SK-N-SH (cell line): Measurements from ENCODE around the gene SCFD1. TPM values are rescaled to one million over a fixed set of nuclear protein-coding genes. Genes with fewer than 3 reads are reported as not detected.
"Not testable (repeated sequence)": the region's sequence is repeated elsewhere in the genome, so short reads cannot be mapped to it uniquely, and the experiment has no call there.

Source experiments
- CTCF ChIA-PET: fragments of 300-600, 350-600 bp; formaldehyde crosslinking; extraction: SDS; loops from one replicate; lab custom pipeline; 2021; lab: Yijun Ruan, JAX
- POLR2A ChIA-PET: fragments of 350-600 bp; sonication (Branson Sonifier 250); formaldehyde crosslinking; extraction: SDS; loops from one replicate; lab custom pipeline; 2020; ENCODE audit warnings: antibody characterized with exemption, inconsistent platforms; lab: Yijun Ruan, JAX
- DNase-seq: peaks from one replicate; pipeline ENCODE4 v3.0.0; 2012
- H2AFZ ChIP-seq: fragments of 200-600 bp; sonication (generic); 2 replicates; pipeline ENCODE4 v1.8.1; 2016; ENCODE audit warnings: antibody characterized with exemption, mild to moderate bottlenecking, low read depth
- H3F3A ChIP-seq: fragments of 200-600 bp; sonication (generic); replicated peaks from 2 replicates; pipeline ENCODE3; 2016; ENCODE audit warnings: antibody characterized with exemption, mild to moderate bottlenecking; ENCODE audit not compliant: insufficient read depth
- H3K27ac ChIP-seq, 2 experiments: fragments of 200-500 bp in 1 of 2; fragments of 200-600 bp in 1 of 2; sonication (Bioruptor generic) in 1 of 2; sonication (generic), shearing (Covaris generic) in 1 of 2; 2 replicates each; pipeline versions ENCODE4 v1.5.1 to v1.6.1; 2014 to 2016; ENCODE audit warnings: low read depth in 2 of 2, inconsistent platforms in 1 of 2, low read length in 1 of 2, mild to moderate bottlenecking in 1 of 2, mixed read lengths in 1 of 2
- H3K27me3 ChIP-seq: fragments of 200-600 bp; sonication (generic), shearing (Covaris generic); 2 replicates; pipeline ENCODE4 v1.6.1; 2016; ENCODE audit warnings: mixed run types; ENCODE audit not compliant: insufficient read depth
- H3K36me3 ChIP-seq, 2 experiments: fragments of 200-500 bp in 1 of 2; fragments of 200-600 bp in 1 of 2; sonication (Bioruptor generic) in 1 of 2; sonication (generic) in 1 of 2; replicated peaks in 1 of 2; 2 replicates each; pipeline versions ENCODE3 to v1.5.1; 2014 to 2016; ENCODE audit warnings: low read length in 1 of 2, mild to moderate bottlenecking in 1 of 2; ENCODE audit not compliant: insufficient read depth in 2 of 2, control insufficient read depth in 1 of 2
- H3K4me1 ChIP-seq, 2 experiments: fragments of 200-500 bp in 1 of 2; fragments of 200-600 bp in 1 of 2; sonication (Bioruptor generic) in 1 of 2; sonication (generic), shearing (Covaris generic) in 1 of 2; 2 replicates each; pipeline versions ENCODE4 v1.5.1 to v1.6.1; 2014 to 2016; ENCODE audit warnings: low read depth in 1 of 2, low read length in 1 of 2, mixed run types in 1 of 2; ENCODE audit not compliant: insufficient read depth in 2 of 2, control insufficient read depth in 1 of 2
- H3K4me2 ChIP-seq: fragments of 200-600 bp; sonication (generic), shearing (Covaris generic); 2 replicates; pipeline ENCODE4 v1.6.1; 2017; ENCODE audit warnings: mixed run types
- H3K4me3 ChIP-seq, 2 experiments: fragments of 200-500 bp in 1 of 2; fragments of 200-600 bp in 1 of 2; sonication (Bioruptor generic) in 1 of 2; sonication (generic), shearing (Covaris generic) in 1 of 2; 2 replicates each; pipeline versions ENCODE4 v1.5.1 to v1.8.1; 2014 to 2016; ENCODE audit warnings: low read depth in 2 of 2, inconsistent platforms in 1 of 2, low read length in 1 of 2, mild to moderate bottlenecking in 1 of 2, mixed read lengths in 1 of 2, moderate library complexity in 1 of 2
- H3K79me2 ChIP-seq: fragments of 200-600 bp; sonication (generic); 2 replicates; pipeline ENCODE4 v1.8.1; 2017; ENCODE audit warnings: mild to moderate bottlenecking; ENCODE audit not compliant: insufficient read depth
- H3K9ac ChIP-seq: fragments of 200-600 bp; sonication (generic); 2 replicates; pipeline ENCODE4 v1.6.1; 2017; ENCODE audit warnings: mixed run types
- H3K9me2 ChIP-seq: fragments of 200-600 bp; sonication (generic); 2 replicates; pipeline ENCODE4 v1.6.1; 2017; ENCODE audit warnings: mixed run types
- H3K9me3 ChIP-seq: fragments of 200-600 bp; sonication (generic); 2 replicates; pipeline ENCODE4 v1.6.1; 2017; ENCODE audit warnings: mixed run types, mild to moderate bottlenecking, moderate library complexity
- H4K20me1 ChIP-seq: fragments of 200-600 bp; sonication (generic); 2 replicates; pipeline ENCODE4 v1.6.1; 2017; ENCODE audit warnings: mild to moderate bottlenecking, mixed run types; ENCODE audit not compliant: insufficient read depth
- EZH2phosphoT487 ChIP-seq: fragments of 200-600 bp; sonication (generic); IDR thresholded peaks from 2 replicates; pipeline ENCODE4 v1.6.1; 2017; ENCODE audit warnings: low read depth, mixed run types, mild to moderate bottlenecking, antibody characterized with exemption, moderate library complexity, borderline replicate concordance
- FOXJ3 ChIP-seq: sonication (generic); formaldehyde crosslinking; IDR thresholded peaks from 2 replicates; pipeline ENCODE4 v1.5.1; 2020; ENCODE audit warnings: mild to moderate bottlenecking, missing genetic modification reagents
- MEF2A ChIP-seq: IDR thresholded peaks from 2 replicates; pipeline ENCODE4 v1.4.0; 2012; ENCODE audit warnings: low read depth, borderline replicate concordance
- MXI1 ChIP-seq: IDR thresholded peaks from 2 replicates; pipeline ENCODE4 v1.6.1; 2012; ENCODE audit warnings: mild to moderate bottlenecking, low read depth, low read length, improper control_type of control experiment
- NFIC ChIP-seq: IDR thresholded peaks from 2 replicates; pipeline ENCODE4 v1.4.0; 2012; ENCODE audit warnings: borderline replicate concordance
- RCOR1 ChIP-seq: fragments of 150-350 bp; IDR thresholded peaks from 2 replicates; pipeline ENCODE4 v1.6.1; 2017; ENCODE audit warnings: antibody characterized with exemption, low read length
- SIN3A ChIP-seq: IDR thresholded peaks from 2 replicates; pipeline ENCODE4 v1.6.1; 2012; ENCODE audit warnings: low read depth, mild to moderate bottlenecking, low read length, moderate library complexity, borderline replicate concordance
- TEAD4 ChIP-seq: IDR thresholded peaks from 2 replicates; pipeline ENCODE4 v1.4.0; 2012; ENCODE audit warnings: mild to moderate bottlenecking, borderline replicate concordance; ENCODE audit not compliant: insufficient read depth
- WGBS: methylation state at CpG from one replicate; pipeline ENCODE4 v1.1.6; 2017; ENCODE audit warnings: low lambda C conversion rate; 5-methylcytosine and 5-hydroxymethylcytosine counted together
- polyA plus RNA-seq, 3 experiments: library from polyadenylated mRNA; depleted of rRNA; stranded (reverse); fragments of >200 nt; gene quantifications; 2 replicates each; pipeline ENCODE4 v1.2.3, GENCODE V29; 2012
- TF ChIP-seq, protein P1 (sequence below): IDR thresholded peaks from 2 replicates; pipeline ENCODE4 v1.4.0; 2012; ENCODE audit warnings: low read depth, borderline replicate concordance
- TF ChIP-seq, protein P2 (sequence below): IDR thresholded peaks from 2 replicates; pipeline ENCODE4 v1.6.1; 2012; ENCODE audit warnings: mild to moderate bottlenecking, low read depth, low read length, moderate library complexity

SCFD1 gene
- polyA plus RNA-seq, 1 of the 3 experiments (the other 2 are of a cell fraction) = 31.4 TPM

DNA sequence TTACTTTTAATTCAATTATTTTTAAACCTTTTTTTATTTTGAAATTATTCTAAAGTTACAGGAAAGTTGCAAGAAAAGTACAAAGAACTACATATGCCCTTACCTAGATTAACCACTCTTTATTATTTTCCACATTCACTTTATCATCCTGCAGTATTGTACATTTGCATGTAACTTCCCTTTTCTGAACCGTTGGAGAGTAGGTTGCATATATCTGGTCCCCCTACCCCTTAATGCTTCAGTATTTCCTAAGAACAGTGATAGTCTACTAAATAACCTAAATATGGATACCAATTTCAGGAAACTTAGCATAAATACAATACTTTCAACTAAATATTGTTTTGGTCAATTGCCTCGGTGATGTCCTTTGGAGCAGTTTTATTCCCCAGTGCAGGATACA is 48.2 kb upstream of the SCFD1 start:
- H3K36me3 ChIP-seq = peaks cover 0 to 15% of the 10 kb centered on the region in 2 experiments
- H3K9me2 ChIP-seq = no peaks in the 10 kb centered on the region
- ChIA-PET POLR2A (no interaction called here), CTCF (no interaction called here)
- DNase-seq = no peak
- H3K9me3 ChIP-seq = no peaks in the 10 kb centered on the region
- H3K4me2 ChIP-seq = no peak overlapping the region
- no peak overlapping the region; a peak in 1 of 4 replicates for H3K27ac ChIP-seq
- peaks cover 100% of the 10 kb centered on the region for H3K79me2 ChIP-seq
- peaks cover 3 to 19% of the 10 kb centered on the region in 2 experiments; a peak in 3 of 4 replicates for H3K4me1 ChIP-seq
- 100% methylated on average over 2 of the region's 2 CpGs for WGBS
- TF ChIP-seq, protein P1, sequence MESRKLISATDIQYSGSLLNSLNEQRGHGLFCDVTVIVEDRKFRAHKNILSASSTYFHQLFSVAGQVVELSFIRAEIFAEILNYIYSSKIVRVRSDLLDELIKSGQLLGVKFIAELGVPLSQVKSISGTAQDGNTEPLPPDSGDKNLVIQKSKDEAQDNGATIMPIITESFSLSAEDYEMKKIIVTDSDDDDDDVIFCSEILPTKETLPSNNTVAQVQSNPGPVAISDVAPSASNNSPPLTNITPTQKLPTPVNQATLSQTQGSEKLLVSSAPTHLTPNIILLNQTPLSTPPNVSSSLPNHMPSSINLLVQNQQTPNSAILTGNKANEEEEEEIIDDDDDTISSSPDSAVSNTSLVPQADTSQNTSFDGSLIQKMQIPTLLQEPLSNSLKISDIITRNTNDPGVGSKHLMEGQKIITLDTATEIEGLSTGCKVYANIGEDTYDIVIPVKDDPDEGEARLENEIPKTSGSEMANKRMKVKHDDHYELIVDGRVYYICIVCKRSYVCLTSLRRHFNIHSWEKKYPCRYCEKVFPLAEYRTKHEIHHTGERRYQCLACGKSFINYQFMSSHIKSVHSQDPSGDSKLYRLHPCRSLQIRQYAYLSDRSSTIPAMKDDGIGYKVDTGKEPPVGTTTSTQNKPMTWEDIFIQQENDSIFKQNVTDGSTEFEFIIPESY = no peak
- TF ChIP-seq, protein P2, sequence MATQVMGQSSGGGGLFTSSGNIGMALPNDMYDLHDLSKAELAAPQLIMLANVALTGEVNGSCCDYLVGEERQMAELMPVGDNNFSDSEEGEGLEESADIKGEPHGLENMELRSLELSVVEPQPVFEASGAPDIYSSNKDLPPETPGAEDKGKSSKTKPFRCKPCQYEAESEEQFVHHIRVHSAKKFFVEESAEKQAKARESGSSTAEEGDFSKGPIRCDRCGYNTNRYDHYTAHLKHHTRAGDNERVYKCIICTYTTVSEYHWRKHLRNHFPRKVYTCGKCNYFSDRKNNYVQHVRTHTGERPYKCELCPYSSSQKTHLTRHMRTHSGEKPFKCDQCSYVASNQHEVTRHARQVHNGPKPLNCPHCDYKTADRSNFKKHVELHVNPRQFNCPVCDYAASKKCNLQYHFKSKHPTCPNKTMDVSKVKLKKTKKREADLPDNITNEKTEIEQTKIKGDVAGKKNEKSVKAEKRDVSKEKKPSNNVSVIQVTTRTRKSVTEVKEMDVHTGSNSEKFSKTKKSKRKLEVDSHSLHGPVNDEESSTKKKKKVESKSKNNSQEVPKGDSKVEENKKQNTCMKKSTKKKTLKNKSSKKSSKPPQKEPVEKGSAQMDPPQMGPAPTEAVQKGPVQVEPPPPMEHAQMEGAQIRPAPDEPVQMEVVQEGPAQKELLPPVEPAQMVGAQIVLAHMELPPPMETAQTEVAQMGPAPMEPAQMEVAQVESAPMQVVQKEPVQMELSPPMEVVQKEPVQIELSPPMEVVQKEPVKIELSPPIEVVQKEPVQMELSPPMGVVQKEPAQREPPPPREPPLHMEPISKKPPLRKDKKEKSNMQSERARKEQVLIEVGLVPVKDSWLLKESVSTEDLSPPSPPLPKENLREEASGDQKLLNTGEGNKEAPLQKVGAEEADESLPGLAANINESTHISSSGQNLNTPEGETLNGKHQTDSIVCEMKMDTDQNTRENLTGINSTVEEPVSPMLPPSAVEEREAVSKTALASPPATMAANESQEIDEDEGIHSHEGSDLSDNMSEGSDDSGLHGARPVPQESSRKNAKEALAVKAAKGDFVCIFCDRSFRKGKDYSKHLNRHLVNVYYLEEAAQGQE = no peak
- TF ChIP-seq FOXJ3 = no peak
- no peak for TF ChIP-seq SIN3A
- TF ChIP-seq EZH2phosphoT487 = no peak
- TF ChIP-seq MXI1 = no peak
- no peak for TF ChIP-seq TEAD4
- TF ChIP-seq MEF2A = no peak
- TF ChIP-seq NFIC = no peak
- TF ChIP-seq RCOR1 = no peak
- H3F3A ChIP-seq = peaks cover 5% of the 10 kb centered on the region
- peaks cover 62% of the 10 kb centered on the region for H4K20me1 ChIP-seq
- no peak overlapping the region for H3K4me3 ChIP-seq
- no peaks in the 10 kb centered on the region for H3K27me3 ChIP-seq
- H2AFZ ChIP-seq = no peak overlapping the region
- H3K9ac ChIP-seq = no peak overlapping the region

DNA sequence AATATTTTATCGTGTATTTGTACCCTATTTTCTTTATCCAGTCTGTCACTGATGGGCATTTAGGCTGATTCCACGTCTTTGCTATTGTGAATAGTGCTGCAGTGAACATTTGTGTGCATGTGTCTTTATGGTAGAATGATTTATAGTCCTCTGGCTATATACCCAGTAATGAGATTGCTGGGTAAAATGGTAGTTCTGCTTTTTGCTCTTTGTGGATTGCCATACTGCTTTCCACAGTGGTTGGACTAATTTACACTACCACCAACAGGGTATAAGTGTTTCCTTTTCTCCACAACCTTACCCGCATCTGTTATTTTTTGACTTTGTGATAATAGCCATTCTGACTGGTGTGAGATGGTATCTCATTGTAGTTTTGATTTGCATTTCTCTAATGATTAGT is 47.3 kb upstream of the SCFD1 start:
- H3K4me2 ChIP-seq, H3F3A ChIP-seq, H3K9me2 ChIP-seq, DNase-seq, POLR2A ChIA-PET, H3K9ac ChIP-seq, H3K9me3 ChIP-seq, CTCF ChIA-PET, H3K27me3 ChIP-seq, H3K27ac ChIP-seq, H2AFZ ChIP-seq, H3K4me3 ChIP-seq: not testable (repeated sequence)
- 72% methylated on average over 3 of the region's 3 CpGs for WGBS
- Histone ChIP-seq H3K79me2 (peaks cover 100% of the 10 kb centered on the region), H3K4me1 (peaks cover 3 to 19% of the 10 kb centered on the region in 2 experiments; a peak in 3 of 4 replicates), H4K20me1 (peaks cover 62% of the 10 kb centered on the region), H3K36me3 (peaks cover 0 to 15% of the 10 kb centered on the region in 2 experiments)

DNA sequence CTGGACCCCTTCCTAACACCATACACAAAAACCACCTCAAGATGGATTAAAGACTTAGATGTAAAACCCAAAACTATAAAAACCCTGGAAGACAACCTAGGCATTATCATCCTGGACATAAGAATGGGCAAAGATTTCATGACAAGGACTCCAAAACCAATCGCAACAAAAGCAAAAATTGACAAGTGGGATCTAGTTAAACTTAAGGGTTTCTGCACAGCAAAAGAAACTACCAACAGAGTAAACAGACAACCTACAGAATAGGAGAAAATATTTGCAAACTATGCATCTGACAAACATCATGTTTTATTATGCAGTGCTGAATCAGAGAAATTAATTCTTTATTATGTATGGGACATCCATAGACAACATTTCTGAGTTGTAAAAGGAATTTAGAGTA is 45.8 kb upstream of the SCFD1 start:
- 95% methylated on average over 1 of the region's 1 CpG for WGBS

More for the DNA sequence above, 45.8 kb upstream of the SCFD1 start:
- H3K4me2 ChIP-seq, H3K4me3 ChIP-seq, H3K27ac ChIP-seq, H3K27me3 ChIP-seq, H3K9me2 ChIP-seq, H3K9ac ChIP-seq, H2AFZ ChIP-seq, H3K4me1 ChIP-seq, CTCF ChIA-PET, H3F3A ChIP-seq, POLR2A ChIA-PET, DNase-seq, H3K9me3 ChIP-seq: not testable (repeated sequence)
- peaks cover 0 to 15% of the 10 kb centered on the region in 2 experiments for H3K36me3 ChIP-seq
- peaks cover 63% of the 10 kb centered on the region for H4K20me1 ChIP-seq
- peaks cover 100% of the 10 kb centered on the region for H3K79me2 ChIP-seq
